SK-N-SH (cell line): ENCODE results near the gene CA5B. TPM values are rescaled to one million over a fixed set of nuclear protein-coding genes. Genes with fewer than 3 reads are reported as not detected.

Experiments used
- CTCF ChIA-PET: fragments of 300-600, 350-600 bp; formaldehyde crosslinking; extraction: SDS; loops from one replicate; lab custom pipeline; 2021; lab: Yijun Ruan, JAX
- POLR2A ChIA-PET: fragments of 350-600 bp; sonication (Branson Sonifier 250); formaldehyde crosslinking; extraction: SDS; loops from one replicate; lab custom pipeline; 2020; ENCODE audit warnings: antibody characterized with exemption, inconsistent platforms; lab: Yijun Ruan, JAX
- DNase-seq: peaks from one replicate; pipeline ENCODE4 v3.0.0; 2012
- H2AFZ ChIP-seq: fragments of 200-600 bp; sonication (generic); 2 replicates; pipeline ENCODE4 v1.8.1; 2016; ENCODE audit warnings: antibody characterized with exemption, mild to moderate bottlenecking, low read depth
- H3F3A ChIP-seq: fragments of 200-600 bp; sonication (generic); replicated peaks from 2 replicates; pipeline ENCODE3; 2016; ENCODE audit warnings: antibody characterized with exemption, mild to moderate bottlenecking; ENCODE audit not compliant: insufficient read depth
- H3K27ac ChIP-seq, 2 experiments: fragments of 200-500 bp in 1 of 2; fragments of 200-600 bp in 1 of 2; sonication (Bioruptor generic) in 1 of 2; sonication (generic), shearing (Covaris generic) in 1 of 2; 2 replicates each; pipeline versions ENCODE4 v1.5.1 to v1.6.1; 2014 to 2016; ENCODE audit warnings: low read depth in 2 of 2, inconsistent platforms in 1 of 2, low read length in 1 of 2, mild to moderate bottlenecking in 1 of 2, mixed read lengths in 1 of 2
- H3K27me3 ChIP-seq: fragments of 200-600 bp; sonication (generic), shearing (Covaris generic); 2 replicates; pipeline ENCODE4 v1.6.1; 2016; ENCODE audit warnings: mixed run types; ENCODE audit not compliant: insufficient read depth
- H3K36me3 ChIP-seq, 2 experiments: fragments of 200-500 bp in 1 of 2; fragments of 200-600 bp in 1 of 2; sonication (Bioruptor generic) in 1 of 2; sonication (generic) in 1 of 2; replicated peaks in 1 of 2; 2 replicates each; pipeline versions ENCODE3 to v1.5.1; 2014 to 2016; ENCODE audit warnings: low read length in 1 of 2, mild to moderate bottlenecking in 1 of 2; ENCODE audit not compliant: insufficient read depth in 2 of 2, control insufficient read depth in 1 of 2
- H3K4me1 ChIP-seq, 2 experiments: fragments of 200-500 bp in 1 of 2; fragments of 200-600 bp in 1 of 2; sonication (Bioruptor generic) in 1 of 2; sonication (generic), shearing (Covaris generic) in 1 of 2; 2 replicates each; pipeline versions ENCODE4 v1.5.1 to v1.6.1; 2014 to 2016; ENCODE audit warnings: low read depth in 1 of 2, low read length in 1 of 2, mixed run types in 1 of 2; ENCODE audit not compliant: insufficient read depth in 2 of 2, control insufficient read depth in 1 of 2
- H3K4me2 ChIP-seq: fragments of 200-600 bp; sonication (generic), shearing (Covaris generic); 2 replicates; pipeline ENCODE4 v1.6.1; 2017; ENCODE audit warnings: mixed run types
- H3K4me3 ChIP-seq, 2 experiments: fragments of 200-500 bp in 1 of 2; fragments of 200-600 bp in 1 of 2; sonication (Bioruptor generic) in 1 of 2; sonication (generic), shearing (Covaris generic) in 1 of 2; 2 replicates each; pipeline versions ENCODE4 v1.5.1 to v1.8.1; 2014 to 2016; ENCODE audit warnings: low read depth in 2 of 2, inconsistent platforms in 1 of 2, low read length in 1 of 2, mild to moderate bottlenecking in 1 of 2, mixed read lengths in 1 of 2, moderate library complexity in 1 of 2
- H3K79me2 ChIP-seq: fragments of 200-600 bp; sonication (generic); 2 replicates; pipeline ENCODE4 v1.8.1; 2017; ENCODE audit warnings: mild to moderate bottlenecking; ENCODE audit not compliant: insufficient read depth
- H3K9ac ChIP-seq: fragments of 200-600 bp; sonication (generic); 2 replicates; pipeline ENCODE4 v1.6.1; 2017; ENCODE audit warnings: mixed run types
- H3K9me2 ChIP-seq: fragments of 200-600 bp; sonication (generic); 2 replicates; pipeline ENCODE4 v1.6.1; 2017; ENCODE audit warnings: mixed run types
- H3K9me3 ChIP-seq: fragments of 200-600 bp; sonication (generic); 2 replicates; pipeline ENCODE4 v1.6.1; 2017; ENCODE audit warnings: mixed run types, mild to moderate bottlenecking, moderate library complexity
- H4K20me1 ChIP-seq: fragments of 200-600 bp; sonication (generic); 2 replicates; pipeline ENCODE4 v1.6.1; 2017; ENCODE audit warnings: mild to moderate bottlenecking, mixed run types; ENCODE audit not compliant: insufficient read depth
- CHD2 ChIP-seq: fragments of 150-350 bp; IDR thresholded peaks from 2 replicates; pipeline ENCODE4 v1.6.1; 2018; ENCODE audit warnings: low read length; ENCODE audit not compliant: partially characterized antibody
- ELF1 ChIP-seq: IDR thresholded peaks from 2 replicates; pipeline ENCODE4 v1.4.0; 2012
- EP300 ChIP-seq, 2 experiments: IDR thresholded peaks; 2 replicates each; pipeline versions ENCODE4 v1.4.0 to v1.6.1; 2012; ENCODE audit warnings: borderline replicate concordance in 1 of 2, low read depth in 1 of 2, low read length in 1 of 2
- EZH2phosphoT487 ChIP-seq: fragments of 200-600 bp; sonication (generic); IDR thresholded peaks from 2 replicates; pipeline ENCODE4 v1.6.1; 2017; ENCODE audit warnings: low read depth, mixed run types, mild to moderate bottlenecking, antibody characterized with exemption, moderate library complexity, borderline replicate concordance
- GABPA ChIP-seq: IDR thresholded peaks from 2 replicates; pipeline ENCODE4 v1.4.0; 2012; ENCODE audit warnings: low read depth, mild to moderate bottlenecking
- GATA2 ChIP-seq: sonication (generic); formaldehyde crosslinking; IDR thresholded peaks from 2 replicates; pipeline ENCODE4 v1.5.0; 2020; ENCODE audit warnings: mild to moderate bottlenecking, missing genetic modification reagents
- JUND ChIP-seq: IDR thresholded peaks from 2 replicates; pipeline ENCODE4 v1.4.0; 2012
- MXI1 ChIP-seq: IDR thresholded peaks from 2 replicates; pipeline ENCODE4 v1.6.1; 2012; ENCODE audit warnings: mild to moderate bottlenecking, low read depth, low read length, improper control_type of control experiment
- NFIC ChIP-seq: IDR thresholded peaks from 2 replicates; pipeline ENCODE4 v1.4.0; 2012; ENCODE audit warnings: borderline replicate concordance
- RCOR1 ChIP-seq: fragments of 150-350 bp; IDR thresholded peaks from 2 replicates; pipeline ENCODE4 v1.6.1; 2017; ENCODE audit warnings: antibody characterized with exemption, low read length
- REST ChIP-seq: IDR thresholded peaks from 2 replicates; pipeline ENCODE4 v1.6.1; 2012; ENCODE audit warnings: mild to moderate bottlenecking, low read depth, low read length, moderate library complexity
- RFX5 ChIP-seq: IDR thresholded peaks from 2 replicates; pipeline ENCODE4 v1.6.1; 2012; ENCODE audit warnings: mild to moderate bottlenecking, improper control_type of control experiment, low read length
- RXRA ChIP-seq: IDR thresholded peaks from 2 replicates; pipeline ENCODE4 v1.4.0; 2012; ENCODE audit warnings: low read depth, mild to moderate bottlenecking, borderline replicate concordance
- TAF1 ChIP-seq: IDR thresholded peaks from 2 replicates; pipeline ENCODE4 v1.6.1; 2012; ENCODE audit warnings: low read depth, mild to moderate bottlenecking, low read length, moderate library complexity, borderline replicate concordance
- TCF12 ChIP-seq: IDR thresholded peaks from 2 replicates; pipeline ENCODE4 v1.4.0; 2012
- TEAD4 ChIP-seq: IDR thresholded peaks from 2 replicates; pipeline ENCODE4 v1.4.0; 2012; ENCODE audit warnings: mild to moderate bottlenecking, borderline replicate concordance; ENCODE audit not compliant: insufficient read depth
- USF1 ChIP-seq: IDR thresholded peaks from 2 replicates; pipeline ENCODE4 v1.4.0; 2012; ENCODE audit warnings: low read depth, borderline replicate concordance
- ZBTB33 ChIP-seq: IDR thresholded peaks from 2 replicates; pipeline ENCODE4 v1.4.0; 2012; ENCODE audit warnings: low read depth, borderline replicate concordance
- WGBS: methylation state at CpG from one replicate; pipeline ENCODE4 v1.1.6; 2017; ENCODE audit warnings: low lambda C conversion rate; 5-methylcytosine and 5-hydroxymethylcytosine counted together
- polyA plus RNA-seq, 3 experiments: library from polyadenylated mRNA; depleted of rRNA; stranded (reverse); fragments of >200 nt; gene quantifications; 2 replicates each; pipeline ENCODE4 v1.2.3, GENCODE V29; 2012
- TF ChIP-seq, protein P1 (sequence below): fragments of 150-350 bp; IDR thresholded peaks from 2 replicates; pipeline ENCODE4 v1.6.1; 2017; ENCODE audit warnings: antibody characterized with exemption, low read length, low read depth, borderline replicate concordance

The CA5B gene
- polyA plus RNA-seq, 1 of the 3 experiments (the other 2 are of a cell fraction) = 4.4 TPM

DNA sequence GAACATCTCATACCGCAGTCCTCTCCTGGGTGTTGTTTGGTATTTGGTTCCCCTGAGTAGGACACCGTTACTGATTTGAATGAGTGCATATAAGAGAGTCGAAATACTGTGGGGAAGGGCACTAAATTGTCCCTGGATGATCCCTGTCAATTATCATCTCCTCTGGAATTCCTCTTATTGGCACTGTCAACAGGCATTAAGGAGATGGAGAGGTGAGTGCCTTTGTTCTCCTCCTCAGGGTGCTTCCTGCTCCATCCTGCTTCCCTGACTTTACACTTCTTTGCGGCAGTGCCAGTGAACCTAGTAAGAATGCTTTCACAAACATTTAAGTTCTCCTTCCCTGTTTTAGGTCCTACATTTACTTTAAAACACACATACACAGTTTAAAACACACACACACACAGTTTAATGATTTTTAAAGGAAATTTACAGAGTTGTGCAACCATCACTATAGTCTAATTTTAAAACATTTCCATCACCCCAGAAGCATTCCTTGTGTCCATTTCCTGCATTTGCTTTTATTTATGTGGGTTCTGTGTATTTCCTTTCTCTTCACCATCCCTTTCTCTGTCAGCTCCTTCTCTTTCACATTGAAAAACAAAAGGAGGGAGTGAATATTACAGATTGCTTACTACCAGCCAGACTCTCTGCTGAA is 31.4 kb downstream of the CA5B start:
- H2AFZ ChIP-seq = no peak overlapping the region
- DNase-seq = no peak
- no peak overlapping the region for H3K9ac ChIP-seq
- no peaks in the 10 kb centered on the region for H3F3A ChIP-seq
- ChIA-PET CTCF (interaction anchor here (1.0 kb wide), 1 partner anchor 32 kb away, joined by 4 read pairs; the partner anchor contains the start of gene CA5B), POLR2A (no interaction called here)
- H3K9me2 ChIP-seq = no peaks in the 10 kb centered on the region
- H3K79me2 ChIP-seq = no peaks in the 10 kb centered on the region
- H3K9me3 ChIP-seq = no peaks in the 10 kb centered on the region
- TF ChIP-seq USF1 (no peak), GABPA (no peak), TAF1 (no peak), RCOR1 (no peak)
- TF ChIP-seq, all 33 proteins: peak for 0
- H3K27ac ChIP-seq = no peak overlapping the region
- peaks cover 0 to 19% of the 10 kb centered on the region in 2 experiments for H3K36me3 ChIP-seq
- 86% methylated on average over 4 of the region's 4 CpGs for WGBS
- no peak overlapping the region for H3K4me2 ChIP-seq
- no peaks in the 10 kb centered on the region for H4K20me1 ChIP-seq
- H3K4me3 ChIP-seq = no peak overlapping the region
- no peaks in the 10 kb centered on the region for H3K4me1 ChIP-seq
- no peaks in the 10 kb centered on the region for H3K27me3 ChIP-seq

GRCh38 chrX:15781961-15782699 is 44.1 kb downstream of the CA5B start:
- Histone ChIP-seq H3K4me2 (no peak overlapping the region), H3K36me3 (peaks cover 24 to 33% of the 10 kb centered on the region in 2 experiments), H3K79me2 (no peaks in the 10 kb centered on the region), H3K4me3 (no peak overlapping the region), H3F3A (no peaks in the 10 kb centered on the region), H4K20me1 (no peaks in the 10 kb centered on the region), H3K9me2 (no peaks in the 10 kb centered on the region), H3K27ac (no peak overlapping the region), H3K9ac (no peak overlapping the region), H3K9me3 (no peaks in the 10 kb centered on the region), H3K4me1 (no peaks in the 10 kb centered on the region), H2AFZ (no peak overlapping the region), H3K27me3 (no peaks in the 10 kb centered on the region)
- CTCF ChIA-PET = no interaction called here
- DNase-seq = no peak
- WGBS = 86% methylated on average over 13 of the region's 13 CpGs
- POLR2A ChIA-PET = no interaction called here
- no peak for TF ChIP-seq TAF1
- no peak for TF ChIP-seq TCF12
- no peak for TF ChIP-seq NFIC
- no peak for TF ChIP-seq MXI1
- no peak for TF ChIP-seq CHD2
- TF ChIP-seq RXRA = no peak
- TF ChIP-seq JUND = no peak
- no peak for TF ChIP-seq EZH2phosphoT487
- no peak for TF ChIP-seq GATA2 (CRISPR knock-in tag)
- no peak for TF ChIP-seq EP300 (IDR thresholded peaks at IDR 0.05; ENCODE audit: borderline replicate concordance in 1 of 2, low read depth in 1 of 2, low read length in 1 of 2)
- TF ChIP-seq RFX5 = no peak
- no peak for TF ChIP-seq ELF1
- TF ChIP-seq ZBTB33 = no peak
- TF ChIP-seq TEAD4 = no peak
- TF ChIP-seq, protein P1, sequence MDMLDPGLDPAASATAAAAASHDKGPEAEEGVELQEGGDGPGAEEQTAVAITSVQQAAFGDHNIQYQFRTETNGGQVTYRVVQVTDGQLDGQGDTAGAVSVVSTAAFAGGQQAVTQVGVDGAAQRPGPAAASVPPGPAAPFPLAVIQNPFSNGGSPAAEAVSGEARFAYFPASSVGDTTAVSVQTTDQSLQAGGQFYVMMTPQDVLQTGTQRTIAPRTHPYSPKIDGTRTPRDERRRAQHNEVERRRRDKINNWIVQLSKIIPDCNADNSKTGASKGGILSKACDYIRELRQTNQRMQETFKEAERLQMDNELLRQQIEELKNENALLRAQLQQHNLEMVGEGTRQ = no peak
- no peak for TF ChIP-seq REST
